HEK293 (cell line): ENCODE data around the gene SULT1C3.

Source experiments
- CTCF ChIA-PET: fragments of 350-600 bp; formaldehyde crosslinking; extraction: SDS; loops from one replicate; lab custom pipeline; 2021; ENCODE audit warnings: antibody characterized with exemption; lab: Yijun Ruan, JAX
- POLR2A ChIA-PET: fragments of 300-600 bp; formaldehyde crosslinking; extraction: SDS; loops from one replicate; lab custom pipeline; 2020; ENCODE audit warnings: antibody characterized with exemption, inconsistent platforms; lab: Yijun Ruan, JAX
- H3K27ac ChIP-seq: fragments of 200-500 bp; sonication (Bioruptor generic); 2 replicates; pipeline ENCODE4 v1.5.1; 2014; ENCODE audit warnings: low read depth, low read length, control low read depth, inconsistent platforms; ENCODE audit errors: extremely low read depth
- H3K36me3 ChIP-seq, 2 experiments: fragments of 200-500 bp in 1 of 2; sonication (Bioruptor generic) in 1 of 2; 1 replicate in 1 of 2; 2 replicates in 1 of 2; pipeline ENCODE4 v1.5.1; 2014 to 2017; ENCODE audit warnings: inconsistent platforms in 2 of 2, low read length in 2 of 2; ENCODE audit not compliant: control insufficient read depth in 2 of 2, insufficient read depth in 1 of 2
- H3K4me1 ChIP-seq: fragments of 200-500 bp; sonication (Bioruptor generic); 2 replicates; pipeline ENCODE4 v1.5.1; 2014; ENCODE audit warnings: mild to moderate bottlenecking, low read length, inconsistent platforms; ENCODE audit not compliant: control insufficient read depth, insufficient read depth
- H3K4me3 ChIP-seq: 2 replicates; pipeline ENCODE4 v1.5.1; 2011; ENCODE audit warnings: low read depth, mild to moderate bottlenecking, control low read depth, low read length, moderate library complexity
- H3K9me3 ChIP-seq: fragments of 200-500 bp; sonication (Bioruptor generic); 2 replicates; pipeline ENCODE4 v1.5.1; 2014; ENCODE audit warnings: low read depth, low read length, inconsistent platforms; ENCODE audit not compliant: control insufficient read depth, insufficient read depth
- BCL11B ChIP-seq: fragments of 450-650 bp; formaldehyde crosslinking; IDR thresholded peaks from 2 replicates; pipeline ENCODE4 v1.5.1; 2016; ENCODE audit warnings: low read depth, missing biosample characterization, missing genetic modification characterization
- GLIS2 ChIP-seq: fragments of 450-650 bp; formaldehyde crosslinking; IDR thresholded peaks from 2 replicates; pipeline ENCODE4 v1.5.1; 2016; ENCODE audit warnings: missing biosample characterization, missing genetic modification characterization
- HOXA7 ChIP-seq: sonication (generic); formaldehyde crosslinking; IDR thresholded peaks from 2 replicates; pipeline ENCODE4 v1.8.1; 2022; ENCODE audit warnings: missing genetic modification reagents, borderline replicate concordance
- KLF17 ChIP-seq: fragments of 450-650 bp; formaldehyde crosslinking; IDR thresholded peaks from 2 replicates; pipeline ENCODE4 v1.5.1; 2016; ENCODE audit warnings: missing biosample characterization, missing genetic modification characterization
- KLF9 ChIP-seq: fragments of 450-650 bp; formaldehyde crosslinking; IDR thresholded peaks from 2 replicates; pipeline ENCODE4 v1.5.1; 2016; ENCODE audit warnings: missing biosample characterization, missing genetic modification characterization, low read depth
- MYNN ChIP-seq: fragments of 450-650 bp; formaldehyde crosslinking; IDR thresholded peaks from 2 replicates; pipeline ENCODE4 v1.5.1; 2016; ENCODE audit warnings: missing biosample characterization, missing genetic modification characterization, borderline replicate concordance
- MZF1 ChIP-seq: fragments of 450-650 bp; formaldehyde crosslinking; IDR thresholded peaks from 2 replicates; pipeline ENCODE4 v1.5.1; 2017; ENCODE audit warnings: missing biosample characterization, missing genetic modification characterization, borderline replicate concordance
- PRDM4 ChIP-seq: fragments of 450-650 bp; formaldehyde crosslinking; IDR thresholded peaks from 2 replicates; pipeline ENCODE4 v1.5.1; 2017; ENCODE audit warnings: missing biosample characterization, missing genetic modification characterization
- ZEB2 ChIP-seq: fragments of 450-650 bp; formaldehyde crosslinking; IDR thresholded peaks from 2 replicates; pipeline ENCODE4 v1.5.1; 2016; ENCODE audit warnings: missing biosample characterization, missing genetic modification characterization
- ZNF138 ChIP-seq: fragments of 450-650 bp; formaldehyde crosslinking; IDR thresholded peaks from 2 replicates; pipeline ENCODE4 v1.5.1; 2016; ENCODE audit warnings: missing biosample characterization, missing genetic modification characterization, borderline replicate concordance
- ZNF146 ChIP-seq: fragments of 450-650 bp; formaldehyde crosslinking; IDR thresholded peaks from 2 replicates; pipeline ENCODE4 v1.5.1; 2016; ENCODE audit warnings: missing biosample characterization, missing genetic modification characterization
- ZNF174 ChIP-seq: fragments of 450-650 bp; formaldehyde crosslinking; IDR thresholded peaks from 2 replicates; pipeline ENCODE4 v1.5.0; 2017; ENCODE audit warnings: missing biosample characterization, mild to moderate bottlenecking, missing genetic modification characterization
- ZNF175 ChIP-seq: fragments of 450-650 bp; formaldehyde crosslinking; IDR thresholded peaks from 2 replicates; pipeline ENCODE4 v1.5.1; 2016; ENCODE audit warnings: missing biosample characterization, missing genetic modification characterization
- ZNF19 ChIP-seq: fragments of 450-650 bp; formaldehyde crosslinking; IDR thresholded peaks from 2 replicates; pipeline ENCODE4; 2016; ENCODE audit warnings: missing biosample characterization, missing genetic modification characterization, low read depth
- ZNF398 ChIP-seq: fragments of 450-650 bp; formaldehyde crosslinking; IDR thresholded peaks from 2 replicates; pipeline ENCODE4 v1.5.1; 2017; ENCODE audit warnings: missing biosample characterization, missing genetic modification characterization
- ZNF416 ChIP-seq: fragments of 450-650 bp; formaldehyde crosslinking; IDR thresholded peaks from 2 replicates; pipeline ENCODE4 v1.5.1; 2016; ENCODE audit warnings: missing biosample characterization, missing genetic modification characterization
- ZNF473 ChIP-seq: fragments of 450-650 bp; formaldehyde crosslinking; IDR thresholded peaks from 2 replicates; pipeline ENCODE4 v1.5.1; 2017; ENCODE audit warnings: missing biosample characterization, missing genetic modification characterization
- ZNF530 ChIP-seq: fragments of 450-650 bp; formaldehyde crosslinking; IDR thresholded peaks from 2 replicates; pipeline ENCODE4 v1.5.1; 2016; ENCODE audit warnings: low read depth, missing biosample characterization, missing genetic modification characterization
- ZNF600 ChIP-seq: fragments of 450-650 bp; formaldehyde crosslinking; IDR thresholded peaks from 2 replicates; pipeline ENCODE4 v1.5.1; 2016; ENCODE audit warnings: missing biosample characterization, missing genetic modification characterization
- ZNF670 ChIP-seq: fragments of 450-650 bp; formaldehyde crosslinking; IDR thresholded peaks from 2 replicates; pipeline ENCODE4 v1.5.1; 2016; ENCODE audit warnings: missing biosample characterization, missing genetic modification characterization, low read depth
- ZNF701 ChIP-seq: fragments of 450-650 bp; formaldehyde crosslinking; IDR thresholded peaks from 2 replicates; pipeline ENCODE4 v1.5.1; 2016; ENCODE audit warnings: missing biosample characterization, missing genetic modification characterization
- ZNF747 ChIP-seq: fragments of 450-650 bp; formaldehyde crosslinking; IDR thresholded peaks from 2 replicates; pipeline ENCODE4 v1.5.1; 2016; ENCODE audit warnings: missing biosample characterization, missing genetic modification characterization
- ZNF843 ChIP-seq: fragments of 450-650 bp; formaldehyde crosslinking; IDR thresholded peaks from 2 replicates; pipeline ENCODE4 v1.5.1; 2016; ENCODE audit warnings: missing biosample characterization, missing genetic modification characterization
- ZSCAN18 ChIP-seq: fragments of 450-650 bp; formaldehyde crosslinking; IDR thresholded peaks from 2 replicates; pipeline ENCODE4 v1.5.1; 2016; ENCODE audit warnings: missing biosample characterization, missing genetic modification characterization
- ZXDB ChIP-seq: fragments of 450-650 bp; formaldehyde crosslinking; IDR thresholded peaks from 2 replicates; pipeline ENCODE4 v1.5.1; 2016; ENCODE audit warnings: missing biosample characterization, missing genetic modification characterization

The SULT1C3 gene

GRCh38 chr2:108199726-108200125 is 40.0 kb upstream of the SULT1C3 start:
- Histone ChIP-seq H3K27ac (no peak overlapping the region), H3K4me3 (no peak overlapping the region), H3K4me1 (no peaks in the 10 kb centered on the region), H3K9me3 (no peaks in the 10 kb centered on the region), H3K36me3 (no peaks in the 10 kb centered on the region)
- POLR2A ChIA-PET = no interaction called here
- TF ChIP-seq ZXDB (tag by site-specific recombination) = no peak
- TF ChIP-seq ZEB2 = no peak
- TF ChIP-seq ZNF843 = no peak
- no peak for TF ChIP-seq ZNF670 (tag by site-specific recombination)
- CTCF ChIA-PET = no interaction called here

- no peak overlapping the region for H3K4me3 ChIP-seq
- no peaks in the 10 kb centered on the region for H3K36me3 ChIP-seq
- H3K4me1 ChIP-seq = no peaks in the 10 kb centered on the region
- H3K27ac ChIP-seq = no peak overlapping the region
- CTCF ChIA-PET = no interaction called here
- TF ChIP-seq KLF17 (tag by site-specific recombination) = no peak
- TF ChIP-seq PRDM4 (tag by site-specific recombination) = no peak
- TF ChIP-seq MYNN = no peak
- no peak for TF ChIP-seq ZNF398 (tag by site-specific recombination)
- TF ChIP-seq GLIS2 (tag by site-specific recombination) = no peak
- TF ChIP-seq ZNF416 (tag by site-specific recombination) = no peak
- no peak for TF ChIP-seq ZNF701
- TF ChIP-seq ZNF19 (tag by site-specific recombination) = no peak
- no peak for TF ChIP-seq HOXA7 (CRISPR knock-in tag)
- TF ChIP-seq ZNF600 = no peak
- TF ChIP-seq ZNF473 (tag by site-specific recombination) = no peak
- TF ChIP-seq ZNF138 (tag by site-specific recombination) = no peak
- no peak for TF ChIP-seq ZNF530 (tag by site-specific recombination)
- TF ChIP-seq ZNF175 (tag by site-specific recombination) = no peak
- no peak for TF ChIP-seq MZF1 (tag by site-specific recombination)
- no peaks in the 10 kb centered on the region for H3K9me3 ChIP-seq
- POLR2A ChIA-PET = no interaction called here
Observed at GRCh38 chr2:108200569-108200968, 39.2 kb upstream of the SULT1C3 start.

GRCh38 chr2:108212671-108213070 is 27.1 kb upstream of the SULT1C3 start:
- Histone ChIP-seq H3K4me3 (no peak overlapping the region), H3K9me3 (no peaks in the 10 kb centered on the region; the same call in 1 of the 2 replicates), H3K36me3 (no peaks in the 10 kb centered on the region), H3K27ac (no peak overlapping the region), H3K4me1 (no peaks in the 10 kb centered on the region)
- ChIA-PET CTCF (no interaction called here), POLR2A (no interaction called here)
- TF ChIP-seq ZNF747 (tag by site-specific recombination) (no peak), ZNF398 (tag by site-specific recombination) (no peak), ZNF146 (tag by site-specific recombination) (no peak), ZSCAN18 (tag by site-specific recombination) (no peak), ZNF174 (tag by site-specific recombination) (no peak), BCL11B (tag by site-specific recombination) (no peak), KLF9 (tag by site-specific recombination) (no peak), ZNF600 (no peak)
